GM10847 (cell line): ENCODE measurements around the gene DISP3.

Source experiments
- POLR2A ChIP-seq: IDR thresholded peaks from 2 replicates; pipeline ENCODE4 v1.6.1; 2011; ENCODE audit not compliant: insufficient read length; ENCODE audit errors: extremely low read depth

DISP3 gene

DNA sequence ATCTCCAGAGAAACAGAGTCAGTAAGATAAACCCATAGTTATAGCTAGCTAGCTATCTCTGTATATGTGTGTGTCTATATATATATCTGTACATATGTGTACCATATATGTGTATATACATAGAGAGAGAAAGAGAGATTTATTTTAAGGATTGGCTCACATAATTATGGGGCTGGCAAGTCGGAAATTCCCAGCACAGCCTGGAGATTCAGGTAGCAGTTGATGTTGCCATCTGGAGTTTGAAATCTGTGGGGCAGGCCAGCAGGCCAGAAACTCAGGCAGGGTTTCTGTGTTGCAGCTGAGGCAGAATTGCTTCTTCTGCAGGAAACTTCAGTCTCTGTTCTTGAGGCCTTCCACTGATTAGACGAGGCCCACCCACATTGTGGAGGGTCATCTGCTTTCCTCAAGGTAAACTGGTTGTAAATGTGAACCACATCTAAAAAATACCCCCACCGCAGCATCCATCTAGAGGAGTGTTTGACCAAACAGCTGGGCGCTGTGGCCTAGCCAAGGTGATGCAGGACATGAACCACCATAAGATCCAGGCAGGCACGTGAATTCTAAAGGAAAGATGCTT is 94.2 kb downstream of the DISP3 start:
- TF ChIP-seq POLR2A, result no peak

GRCh38 chr1:11575553-11575952 is 96.6 kb downstream of the DISP3 start:
- no peak for TF ChIP-seq POLR2A

DNA sequence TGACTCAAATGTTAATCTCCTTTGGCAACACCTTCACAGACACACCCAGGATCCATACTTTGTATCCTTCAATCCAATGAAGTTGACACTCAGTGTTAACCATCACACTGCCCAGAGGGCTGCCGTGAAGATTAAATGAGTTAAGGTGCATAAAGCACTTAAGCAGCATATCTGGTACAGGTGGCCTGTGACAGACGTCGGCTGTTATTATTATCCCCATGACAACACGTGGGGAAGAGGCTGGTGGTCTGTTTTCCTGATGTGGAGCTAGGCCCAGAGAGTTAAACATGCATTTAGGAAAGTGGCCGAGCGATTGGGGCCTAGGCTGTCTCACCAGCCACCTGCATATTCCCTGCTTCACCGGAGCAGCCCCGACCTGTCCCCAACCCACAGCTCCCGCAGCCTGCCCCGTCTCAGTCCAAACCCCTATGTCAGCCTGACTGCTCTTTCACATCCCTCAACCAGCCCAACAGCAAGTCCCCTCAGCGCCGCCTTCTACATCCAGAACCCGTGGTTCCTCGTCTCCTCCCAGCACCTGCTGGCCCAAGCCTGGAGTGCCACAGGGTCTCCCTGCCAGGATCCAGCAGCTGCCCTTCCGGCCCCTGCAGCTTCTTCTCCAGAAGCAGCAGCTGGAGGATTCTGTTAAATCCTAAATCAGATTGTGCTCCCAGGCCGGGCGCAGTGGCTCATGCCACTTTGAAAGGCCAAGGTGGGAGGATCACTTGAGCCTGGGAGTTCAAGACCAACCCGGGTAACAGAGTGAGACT is 97.3 kb downstream of the DISP3 start:
- TF ChIP-seq POLR2A, result no peak

DNA sequence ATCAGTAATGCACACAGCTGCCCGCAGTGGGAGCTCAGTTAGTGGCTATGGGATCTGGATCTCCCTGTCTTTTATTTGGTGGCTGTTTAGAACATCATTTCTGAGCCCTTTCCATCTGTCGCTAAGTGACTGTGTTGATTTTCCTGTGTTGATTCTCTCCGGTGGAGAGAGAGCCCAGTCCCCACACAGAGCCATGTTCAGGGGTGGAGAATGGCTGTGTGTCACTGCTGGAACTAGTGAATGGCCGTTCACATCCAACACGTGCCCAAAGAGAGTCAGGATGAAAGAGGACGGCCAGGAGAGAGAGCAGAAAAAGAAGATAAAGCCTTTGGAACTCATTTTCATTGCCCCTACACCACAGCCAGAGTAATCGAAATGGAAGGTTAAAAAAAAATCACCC is 99.0 kb downstream of the DISP3 start:
- no peak for TF ChIP-seq POLR2A

DNA sequence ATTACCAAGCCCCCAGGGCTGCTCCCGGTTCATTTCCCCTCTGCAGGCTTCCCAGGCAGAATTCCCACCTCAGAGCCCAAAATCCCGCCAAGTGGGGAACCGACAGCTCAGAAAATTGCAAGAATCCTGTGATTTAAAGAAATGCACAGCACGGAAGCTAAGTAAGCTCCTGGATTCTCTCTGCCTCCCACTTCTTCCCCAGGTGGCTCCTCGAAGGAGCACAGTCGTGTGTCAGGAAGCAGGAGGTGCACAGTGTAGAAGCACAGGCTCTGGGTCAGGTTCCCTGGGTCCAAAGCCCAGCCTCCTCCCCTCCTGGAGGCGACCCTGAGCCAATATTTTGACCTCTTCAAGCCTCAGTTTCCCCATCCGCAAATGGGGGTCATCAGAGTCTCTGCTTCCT is 100.6 kb downstream of the DISP3 start:
- TF ChIP-seq POLR2A, result no peak

DNA sequence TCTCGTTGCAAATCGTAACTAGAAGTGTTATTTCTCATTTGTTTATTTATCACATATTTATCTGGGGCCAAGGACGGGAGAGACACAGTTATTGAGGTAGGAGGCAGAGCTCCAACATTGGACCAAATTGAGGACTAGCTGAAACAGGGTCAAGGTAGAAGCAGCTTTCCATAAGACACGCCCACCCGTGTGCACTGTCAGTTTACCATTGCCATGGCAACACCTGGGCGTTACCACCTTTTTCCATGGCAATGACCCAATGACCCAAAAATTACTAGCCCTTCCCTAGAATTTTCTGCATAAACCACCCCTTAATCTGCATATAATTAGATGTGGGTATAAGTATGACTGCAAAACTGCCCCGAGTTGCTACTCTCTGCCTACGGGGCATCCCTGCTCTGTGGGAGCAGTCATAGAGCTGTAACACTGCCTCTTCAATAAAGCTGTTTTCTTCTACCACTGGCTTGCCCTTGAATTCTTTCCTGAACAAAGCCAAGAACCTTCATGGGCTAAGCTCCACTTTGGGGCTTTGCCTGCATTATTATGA is 102.6 kb downstream of the DISP3 start:
- TF ChIP-seq POLR2A, result no peak

DNA sequence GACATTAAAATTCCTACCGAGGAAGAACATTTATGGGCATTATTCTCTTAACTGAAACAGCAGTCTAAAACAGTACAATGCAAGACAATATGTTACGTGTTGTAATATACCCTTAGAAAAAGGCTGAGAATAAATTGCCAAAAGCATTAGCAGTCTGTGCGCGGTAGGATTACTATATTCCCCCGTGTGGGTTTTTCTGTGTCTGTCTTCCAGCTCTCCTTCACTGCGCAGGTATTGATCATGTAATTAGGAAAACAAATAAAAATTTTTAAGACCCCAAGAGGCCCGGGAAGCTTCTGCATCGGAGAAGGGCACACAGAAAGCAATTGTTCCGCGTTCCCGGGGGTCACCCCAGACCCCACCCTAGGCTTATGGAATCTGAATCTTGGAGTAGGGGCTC is 106.4 kb downstream of the DISP3 start:
- no peak for TF ChIP-seq POLR2A
